CD8-positive, alpha-beta memory T cell (primary cell): ENCODE data around the gene GNG7. TPM values are rescaled to one million over a fixed set of nuclear protein-coding genes. Genes with fewer than 3 reads are reported as not detected.
"Not testable (repeated sequence)": the region's sequence is repeated elsewhere in the genome, so short reads cannot be mapped to it uniquely, and the experiment has no call there.

Experiments
- CTCF ChIA-PET: fragments of 350-600 bp; sonication (Branson Sonifier 250); formaldehyde crosslinking; loops from one replicate; lab custom pipeline; 2021; ENCODE audit warnings: antibody characterized with exemption; lab: Charles Lee
- POLR2A ChIA-PET: fragments of 350-600 bp; sonication (Branson Sonifier 250); formaldehyde crosslinking; loops from one replicate; lab custom pipeline; 2021; ENCODE audit warnings: antibody characterized with exemption; lab: Charles Lee
- DNase-seq, 5 donors: peaks; one replicate each; pipeline versions ENCODE4 v3.0.0 to v3.0.0-alpha.2; 2020 to 2022; ENCODE audit warnings: mixed read lengths in 1 of 5
- H3K27ac ChIP-seq: one replicate; pipeline ENCODE4 v1.7.0; 2013; ENCODE audit warnings: low read depth, mild to moderate bottlenecking, low read length, moderate library complexity
- H3K27me3 ChIP-seq: 2 replicates; pipeline ENCODE4 v1.7.0; 2013; ENCODE audit warnings: low read length, mild to moderate bottlenecking; ENCODE audit not compliant: insufficient read depth, poor library complexity, severe bottlenecking
- H3K36me3 ChIP-seq: 2 replicates; pipeline ENCODE4 v1.7.0; 2013; ENCODE audit warnings: mild to moderate bottlenecking, low read length, moderate library complexity; ENCODE audit not compliant: insufficient read depth
- H3K4me1 ChIP-seq: 2 replicates; pipeline ENCODE4 v1.7.0; 2013; ENCODE audit warnings: mild to moderate bottlenecking, low read length, moderate library complexity; ENCODE audit not compliant: insufficient read depth
- H3K4me3 ChIP-seq: 2 replicates; pipeline ENCODE4 v1.7.0; 2013; ENCODE audit warnings: mild to moderate bottlenecking, low read length
- H3K9me3 ChIP-seq: 2 replicates; pipeline ENCODE4 v1.7.0; 2013; ENCODE audit warnings: mild to moderate bottlenecking, low read length
- H3K27ac Mint-ChIP-seq, 8 donors: one replicate each; pipeline ENCODE4 v1.8.0; 2020 to 2021; ENCODE audit warnings: mixed read lengths in 8 of 8, mild to moderate bottlenecking in 6 of 8, inconsistent platforms in 3 of 8, moderate library complexity in 3 of 8
- H3K27me3 Mint-ChIP-seq, 2 donors: one replicate each; pipeline ENCODE4 v1.8.0; 2020 to 2021; ENCODE audit warnings: mixed read lengths in 2 of 2, mild to moderate bottlenecking in 1 of 2, moderate library complexity in 1 of 2
- H3K36me3 Mint-ChIP-seq, 3 donors: one replicate each; pipeline ENCODE4 v1.8.0; 2020 to 2021; ENCODE audit warnings: mixed read lengths in 3 of 3, inconsistent platforms in 1 of 3, mild to moderate bottlenecking in 1 of 3
- H3K4me1 Mint-ChIP-seq, 3 donors: one replicate each; pipeline ENCODE4 v1.8.0; 2020 to 2021; ENCODE audit warnings: mixed read lengths in 3 of 3, inconsistent platforms in 1 of 3, mild to moderate bottlenecking in 1 of 3
- H3K4me3 Mint-ChIP-seq, 7 donors: one replicate each; pipeline ENCODE4 v1.8.0; 2020 to 2021; ENCODE audit warnings: mixed read lengths in 7 of 7, mild to moderate bottlenecking in 6 of 7, moderate library complexity in 4 of 7, inconsistent platforms in 2 of 7
- H3K9me3 Mint-ChIP-seq, 5 donors: one replicate each; pipeline ENCODE4 v1.8.0; 2020 to 2022; ENCODE audit warnings: mixed read lengths in 5 of 5, mild to moderate bottlenecking in 3 of 5, moderate library complexity in 2 of 5, inconsistent platforms in 1 of 5
- polyA plus RNA-seq: library from polyadenylated mRNA; unstranded; fragments of 300-500 nt; fragmentation: Illumina TruSeq; gene quantifications from one replicate; pipeline ENCODE4 v1.2.3, GENCODE V29; 2021
- total RNA-seq, 2 experiments: library from RNA; stranded (reverse); gene quantifications; one replicate each; pipeline ENCODE4 v1.2.3, GENCODE V29; 2021

GNG7 gene
- total and polyA plus RNA-seq, 3 experiments from 2014 or later, result 0.40 to 1.2 (median 0.53) TPM

DNA sequence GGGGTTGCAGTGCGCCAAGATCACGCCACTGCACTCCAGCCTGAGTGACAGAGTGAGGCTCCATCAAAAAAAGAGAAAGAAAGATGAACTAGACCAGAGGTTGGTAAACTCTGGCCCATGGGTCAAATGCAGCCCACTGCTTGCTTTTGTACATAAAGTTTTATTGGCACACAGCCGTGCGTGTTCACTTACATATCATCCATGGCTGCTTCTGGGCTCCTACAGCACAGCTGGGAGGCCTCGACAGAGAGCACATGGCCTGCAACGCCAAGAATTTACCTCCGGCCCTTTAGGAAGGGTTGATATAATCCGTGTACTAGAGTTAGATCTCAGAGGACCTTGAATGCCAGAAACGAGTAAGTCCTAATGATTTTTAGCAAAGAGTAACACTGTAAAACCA, 46.0 kb downstream of the GNG7 start:
- no peaks in the 10 kb centered on the region for H3K27me3 ChIP-seq
- H3K9me3 ChIP-seq, result no peaks in the 10 kb centered on the region
- H3K36me3 ChIP-seq, result no peaks in the 10 kb centered on the region
- no peak overlapping the region for H3K4me3 Mint-ChIP-seq
- peak overlapping the region in 1 of 8 donors; percentile 26 for H3K27ac Mint-ChIP-seq
- no peak overlapping the region for H3K27ac ChIP-seq
- H3K27me3 Mint-ChIP-seq, result peaks cover 0 to 2% of the 10 kb centered on the region in 2 donors
- no peaks in the 10 kb centered on the region for H3K9me3 Mint-ChIP-seq
- DNase-seq, result no peak
- H3K4me1 ChIP-seq, result no peaks in the 10 kb centered on the region
- no peak overlapping the region for H3K4me3 ChIP-seq
- CTCF ChIA-PET, result interaction anchor here (1.8 kb wide), 1 partner anchor 8 kb away, joined by 10 read pairs; no protein-coding TSS in a partner anchor
- H3K4me1 Mint-ChIP-seq, result no peaks in the 10 kb centered on the region
- POLR2A ChIA-PET, result no interaction called here
- H3K36me3 Mint-ChIP-seq, result no peaks in the 10 kb centered on the region

- H3K4me3 ChIP-seq, result no peak overlapping the region
- Mint-ChIP-seq H3K9me3 (no peaks in the 10 kb centered on the region), H3K27ac (no peak overlapping the region), H3K27me3 (peaks cover 0 to 2% of the 10 kb centered on the region in 2 donors), H3K36me3 (no peaks in the 10 kb centered on the region), H3K4me1 (no peaks in the 10 kb centered on the region), H3K4me3 (no peak overlapping the region)
- ChIA-PET POLR2A (no interaction called here), CTCF (no interaction called here)
- H3K27me3 ChIP-seq, result no peaks in the 10 kb centered on the region
- no peaks in the 10 kb centered on the region for H3K4me1 ChIP-seq
- no peak overlapping the region for H3K27ac ChIP-seq
- H3K9me3 ChIP-seq, result no peaks in the 10 kb centered on the region
- DNase-seq, result no peak
- H3K36me3 ChIP-seq, result no peaks in the 10 kb centered on the region
Observed at GRCh38 chr19:2653710-2654707, 48.5 kb downstream of the GNG7 start.

DNA sequence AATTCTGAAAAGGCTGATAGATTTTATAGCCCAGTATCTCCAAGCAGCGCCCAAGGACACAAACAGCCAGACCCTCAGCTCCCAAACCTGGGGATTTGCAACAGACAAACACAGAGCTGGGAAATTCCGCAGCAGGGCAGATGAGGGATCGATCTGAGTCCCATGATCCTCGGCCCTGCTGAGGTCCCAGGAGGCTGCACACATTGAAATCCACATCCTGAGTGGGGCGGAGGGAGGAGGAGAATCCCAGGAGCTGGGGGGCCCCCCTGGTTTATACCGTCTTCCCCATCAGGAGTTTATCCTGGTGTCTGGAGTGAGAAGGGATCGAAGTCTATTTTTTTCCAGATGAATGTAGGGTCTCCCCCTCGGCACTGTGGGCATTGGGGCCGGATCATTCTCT, 49.3 kb downstream of the GNG7 start:
- no peaks in the 10 kb centered on the region for H3K9me3 ChIP-seq
- H3K36me3 ChIP-seq, result no peaks in the 10 kb centered on the region
- H3K27me3 Mint-ChIP-seq, result peaks cover 0 to 2% of the 10 kb centered on the region in 2 donors
- DNase-seq, result no peak
- no peak overlapping the region for H3K4me3 ChIP-seq
- no peaks in the 10 kb centered on the region for H3K27me3 ChIP-seq
- no peak overlapping the region for H3K27ac Mint-ChIP-seq
- H3K4me1 ChIP-seq, result no peaks in the 10 kb centered on the region
- no peaks in the 10 kb centered on the region for H3K36me3 Mint-ChIP-seq
- H3K9me3 Mint-ChIP-seq, result no peaks in the 10 kb centered on the region
- ChIA-PET CTCF (no interaction called here), POLR2A (no interaction called here)
- H3K4me1 Mint-ChIP-seq, result no peaks in the 10 kb centered on the region
- no peak overlapping the region for H3K4me3 Mint-ChIP-seq
- H3K27ac ChIP-seq, result no peak overlapping the region

- Mint-ChIP-seq H3K36me3 (no peaks in the 10 kb centered on the region), H3K27ac (no peak overlapping the region), H3K4me3 (no peak overlapping the region), H3K27me3 (peaks cover 0 to under 1% of the 10 kb centered on the region in 2 donors), H3K4me1 (no peaks in the 10 kb centered on the region), H3K9me3 (no peaks in the 10 kb centered on the region)
- CTCF ChIA-PET, result no interaction called here
- Histone ChIP-seq H3K4me1 (no peaks in the 10 kb centered on the region), H3K9me3 (no peaks in the 10 kb centered on the region), H3K4me3 (no peak overlapping the region), H3K36me3 (no peaks in the 10 kb centered on the region), H3K27me3 (no peaks in the 10 kb centered on the region), H3K27ac (no peak overlapping the region)
- no peak for DNase-seq
- POLR2A ChIA-PET, result no interaction called here
Observed at GRCh38 chr19:2652504-2653099, 49.9 kb downstream of the GNG7 start.

GRCh38 chr19:2651002-2651733, 51.3 kb downstream of the GNG7 start:
- H3K36me3 Mint-ChIP-seq, H3K9me3 ChIP-seq, H3K27ac ChIP-seq, DNase-seq, H3K4me1 ChIP-seq, H3K4me3 ChIP-seq, H3K36me3 ChIP-seq, POLR2A ChIA-PET, H3K4me1 Mint-ChIP-seq, H3K9me3 Mint-ChIP-seq, H3K27ac Mint-ChIP-seq, H3K27me3 Mint-ChIP-seq, H3K27me3 ChIP-seq, H3K4me3 Mint-ChIP-seq: not testable (repeated sequence)
- CTCF ChIA-PET, result interaction anchor here (1.3 kb wide), 1 partner anchor 98 kb away, joined by 4 read pairs; no protein-coding TSS in a partner anchor

DNA sequence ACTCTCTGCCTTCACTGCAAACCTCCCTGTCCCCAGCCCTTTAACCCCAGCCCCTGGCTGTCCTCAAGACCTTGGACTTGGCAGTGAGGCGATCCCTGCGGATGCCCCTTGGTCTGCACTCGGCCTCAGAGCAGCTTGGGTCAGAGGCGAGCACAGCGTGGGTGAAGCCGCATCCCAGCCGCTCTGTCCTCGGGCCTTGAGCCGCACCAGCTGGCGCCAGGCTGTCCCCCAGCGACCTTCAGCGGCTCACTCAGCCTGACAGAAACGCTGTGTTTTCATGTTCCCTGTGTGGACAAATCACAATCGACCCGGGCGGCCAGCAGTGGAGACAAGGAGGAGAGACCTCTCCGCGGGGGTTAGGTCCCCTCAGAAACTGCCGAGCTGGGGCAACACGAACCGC, 52.0 kb downstream of the GNG7 start:
- Mint-ChIP-seq H3K27me3 (no peaks in the 10 kb centered on the region), H3K27ac (no peak overlapping the region), H3K4me3 (no peak overlapping the region), H3K9me3 (no peaks in the 10 kb centered on the region), H3K36me3 (no peaks in the 10 kb centered on the region), H3K4me1 (no peaks in the 10 kb centered on the region)
- H3K27me3 ChIP-seq, result no peaks in the 10 kb centered on the region
- POLR2A ChIA-PET, result no interaction called here
- H3K27ac ChIP-seq, result no peak overlapping the region
- no peaks in the 10 kb centered on the region for H3K36me3 ChIP-seq
- H3K4me3 ChIP-seq, result no peak overlapping the region
- H3K9me3 ChIP-seq, result no peaks in the 10 kb centered on the region
- DNase-seq, result no peak
- CTCF ChIA-PET, result interaction anchor here (1.3 kb wide), 1 partner anchor 99 kb away, joined by 4 read pairs; no protein-coding TSS in a partner anchor
- H3K4me1 ChIP-seq, result no peaks in the 10 kb centered on the region

DNA sequence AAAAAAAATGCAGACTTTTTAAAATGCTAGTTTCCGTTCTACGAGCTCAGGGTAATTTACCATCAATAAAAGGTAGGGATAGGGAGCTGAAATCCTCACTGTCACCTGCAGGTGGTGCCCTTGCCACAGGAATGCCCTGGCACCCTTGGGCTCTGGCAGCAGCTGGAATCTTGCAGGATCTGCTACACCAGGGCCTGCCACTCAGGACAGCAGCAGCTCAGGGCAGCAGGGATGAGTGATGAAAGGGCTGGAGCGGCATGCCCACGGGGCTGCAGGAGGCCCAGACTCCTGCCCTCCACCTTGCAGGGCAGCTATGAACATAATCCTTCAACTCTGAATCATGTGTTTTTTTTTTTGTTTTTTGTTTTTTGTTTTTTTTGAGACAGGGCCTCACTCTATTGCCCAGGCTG, 54.0 kb downstream of the GNG7 start:
- Histone ChIP-seq H3K36me3 (no peaks in the 10 kb centered on the region), H3K4me3 (no peak overlapping the region), H3K9me3 (no peaks in the 10 kb centered on the region), H3K4me1 (no peaks in the 10 kb centered on the region), H3K27ac (no peak overlapping the region), H3K27me3 (no peaks in the 10 kb centered on the region)
- POLR2A ChIA-PET, result interaction anchor here (1.0 kb wide), 1 partner anchor 101 kb away, joined by 6 read pairs; no protein-coding TSS in a partner anchor
- Mint-ChIP-seq H3K4me1 (no peaks in the 10 kb centered on the region), H3K4me3 (no peak overlapping the region), H3K36me3 (no peaks in the 10 kb centered on the region), H3K9me3 (no peaks in the 10 kb centered on the region), H3K27ac (no peak overlapping the region), H3K27me3 (no peaks in the 10 kb centered on the region)
- CTCF ChIA-PET, result interaction anchor here (0.6 to 4.0 kb wide), 27 partner anchors 9 to 455 kb away, joined by 3 to 45 read pairs (median 5); partner anchors contain the start of genes GADD45B, SGTA, ZNF554 and ZNF57
- DNase-seq, result peak; percentile 57 to 77 (median 63)
